ENCODE data around the gene DRGX.

DRGX gene

DNA sequence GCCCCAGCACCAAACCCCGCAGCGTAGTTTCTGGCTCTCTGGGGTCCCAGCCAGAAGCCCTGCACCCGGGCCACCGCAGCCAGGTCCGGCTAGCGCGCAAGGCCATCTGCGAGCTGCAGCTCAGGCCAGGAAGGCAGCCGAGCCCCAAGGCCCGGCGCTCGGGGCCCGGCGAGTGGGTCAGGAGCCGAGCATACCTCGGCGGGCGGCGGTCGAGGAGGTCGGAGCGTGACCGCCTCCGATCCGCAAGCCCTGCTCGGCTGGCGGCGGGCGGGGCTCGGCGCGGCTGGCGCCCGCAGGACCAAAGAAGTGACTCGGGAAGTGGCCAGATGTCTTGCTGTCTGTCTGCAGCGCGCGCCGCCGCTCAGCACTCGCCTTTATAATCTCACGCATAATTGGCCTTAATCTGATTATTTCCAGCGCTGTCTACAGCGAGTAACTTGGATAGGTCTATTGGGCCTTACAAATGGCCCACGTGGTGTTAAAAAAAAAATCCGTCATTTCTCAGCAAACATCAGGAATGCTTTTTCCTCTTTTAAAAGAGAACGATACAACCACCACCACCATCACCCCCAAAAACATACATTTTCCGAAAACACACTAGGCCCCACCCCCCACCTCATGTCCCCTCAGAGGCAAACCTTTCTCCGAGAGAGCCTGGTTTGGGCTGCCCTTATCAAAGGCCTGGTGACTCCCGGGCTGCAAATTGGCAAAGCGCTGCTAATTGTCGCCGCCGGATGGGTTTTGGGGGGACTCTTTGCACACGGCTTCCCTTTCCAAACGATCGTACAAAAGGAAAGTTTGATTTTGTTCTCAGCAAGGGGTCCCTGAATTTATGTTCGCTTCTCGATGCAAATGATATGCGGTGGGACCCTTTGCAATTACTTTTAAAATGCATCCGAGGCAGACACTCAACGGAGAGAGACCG lies at the start of gene DRGX:
TSS of gene DRGX (minus strand) at position 349 of the 925 bp plus-strand sequence. CDS start 649 bp downstream, outside the sequence.
- no peak for DNase-seq (ENCODE audit: low read depth)

DNA sequence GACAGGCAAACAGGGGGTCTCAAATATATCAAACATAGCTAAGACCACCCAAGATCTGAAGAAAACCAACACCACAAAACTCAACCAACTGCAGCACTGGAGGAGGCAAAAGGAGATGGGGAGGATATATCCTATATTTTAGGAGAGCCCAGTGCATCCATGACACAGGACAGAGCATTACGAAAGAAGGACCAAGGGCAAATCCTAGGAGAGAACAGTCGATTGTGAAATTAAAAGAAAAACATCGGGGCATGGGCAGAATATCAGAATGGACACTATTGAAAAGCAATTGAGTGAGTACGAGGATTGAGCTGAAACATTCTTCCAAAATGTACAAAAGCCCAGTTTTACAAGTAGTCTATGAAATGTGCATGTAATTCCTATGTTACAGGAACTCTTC lies 48.5 kb upstream of the DRGX start:
- DNase-seq (ENCODE audit: low read depth), result no peak

DNA sequence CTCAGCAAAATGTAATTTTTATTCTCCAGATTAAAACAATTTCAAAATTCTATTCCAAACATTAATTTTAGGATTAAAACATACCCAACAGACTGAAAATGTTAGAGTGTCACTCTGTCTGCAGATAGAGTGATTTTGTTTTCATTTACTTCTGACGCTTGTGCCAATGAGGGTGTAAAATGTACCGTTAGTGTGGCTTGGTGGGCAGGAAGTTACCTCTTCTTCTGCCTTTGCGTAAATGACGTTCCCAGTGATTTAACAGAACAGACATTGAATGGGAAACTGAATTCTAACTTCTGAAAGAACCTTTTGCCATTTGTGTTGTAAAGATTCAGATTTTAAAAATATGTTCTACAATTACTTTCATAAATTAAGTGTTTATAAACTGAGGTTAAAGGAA lies 47.0 kb upstream of the DRGX start:
- DNase-seq (ENCODE audit: low read depth), result no peak

DNA sequence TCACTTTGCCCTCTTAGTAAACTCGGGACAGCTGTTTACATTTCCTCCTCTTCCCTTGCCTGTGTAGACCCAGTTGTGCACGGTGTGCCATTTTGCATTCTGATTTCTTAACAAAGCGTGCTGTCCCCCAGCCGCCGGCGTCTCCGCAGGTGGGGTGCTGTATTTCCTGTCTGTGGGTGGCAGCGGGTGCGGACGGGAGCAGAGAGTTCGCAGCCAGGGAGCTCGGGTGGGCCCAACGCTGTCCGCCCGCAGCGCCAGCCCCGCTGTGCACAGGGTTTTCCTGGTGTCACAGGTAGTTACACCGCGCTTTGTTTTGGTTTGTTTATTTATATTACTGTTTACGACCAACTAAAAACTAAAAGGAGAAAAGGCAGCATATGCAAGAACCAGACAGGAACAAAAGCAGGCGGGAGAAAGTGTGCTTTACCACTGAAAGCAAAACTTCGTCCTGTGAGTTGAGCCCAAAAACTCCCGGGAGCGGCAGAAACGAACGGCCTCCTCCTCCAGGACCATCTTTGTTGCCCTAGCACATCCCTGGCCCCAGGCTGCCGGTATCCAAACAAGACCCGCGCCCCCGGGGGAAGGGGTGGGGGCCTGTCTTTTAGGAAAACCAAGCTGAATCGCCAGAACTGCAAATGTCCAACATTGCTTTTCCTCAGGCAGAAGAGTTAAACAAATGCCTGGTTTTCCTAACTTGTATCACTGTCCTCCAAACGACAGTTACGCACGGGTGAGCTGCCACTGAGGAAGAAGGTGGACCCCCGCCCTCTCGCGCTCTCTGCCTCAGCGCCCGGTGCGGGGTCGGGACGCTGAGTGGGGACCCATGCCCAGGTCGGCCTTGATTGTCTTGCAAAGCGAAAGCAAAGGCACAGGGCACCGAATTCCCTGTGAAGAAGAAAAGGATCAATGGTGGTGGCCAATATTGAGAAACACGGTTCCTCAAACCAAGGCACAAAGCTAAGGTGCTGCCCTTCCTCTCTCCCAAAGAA lies 45.9 kb upstream of the DRGX start:
- no peak for DNase-seq (ENCODE audit: low read depth)

DNA sequence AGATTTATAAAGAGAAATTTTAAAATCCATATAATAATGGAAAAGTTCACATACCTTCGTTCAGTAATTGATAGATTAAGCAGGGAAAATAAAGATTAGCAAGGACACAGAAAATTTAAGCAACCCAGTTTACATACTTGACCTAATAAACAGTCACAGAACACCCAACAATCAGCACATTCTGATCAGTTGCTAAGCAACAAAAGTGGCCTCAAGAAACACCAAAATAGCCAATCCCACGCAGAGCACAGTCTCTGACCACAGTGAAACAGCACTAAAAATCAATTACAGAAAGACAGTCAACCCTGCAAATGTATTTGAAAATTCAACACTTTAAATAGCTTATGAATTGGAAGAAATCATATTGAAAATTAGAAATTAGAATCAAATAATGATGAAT lies 39.3 kb upstream of the DRGX start:
- no peak for DNase-seq (ENCODE audit: low read depth)

DNA sequence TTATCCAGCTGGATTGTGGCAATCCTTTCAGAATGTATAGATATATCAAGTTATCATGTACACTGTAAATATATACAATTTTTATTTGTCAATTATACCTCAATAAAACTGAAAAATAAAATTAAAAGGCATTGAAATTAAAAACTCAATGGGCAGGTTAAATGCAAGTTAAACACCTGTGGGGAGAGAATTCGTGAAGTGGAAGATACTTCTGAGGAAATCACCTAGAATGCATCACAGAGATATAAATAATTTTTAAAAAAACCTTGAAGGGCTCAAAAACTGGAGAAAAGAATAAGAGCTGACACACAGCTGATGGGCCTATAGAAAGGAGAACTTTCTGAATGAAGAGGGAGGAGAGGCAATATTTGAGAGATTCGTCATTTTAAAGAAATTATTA lies 37.2 kb upstream of the DRGX start:
- no peak for DNase-seq (ENCODE audit: low read depth)

DNA sequence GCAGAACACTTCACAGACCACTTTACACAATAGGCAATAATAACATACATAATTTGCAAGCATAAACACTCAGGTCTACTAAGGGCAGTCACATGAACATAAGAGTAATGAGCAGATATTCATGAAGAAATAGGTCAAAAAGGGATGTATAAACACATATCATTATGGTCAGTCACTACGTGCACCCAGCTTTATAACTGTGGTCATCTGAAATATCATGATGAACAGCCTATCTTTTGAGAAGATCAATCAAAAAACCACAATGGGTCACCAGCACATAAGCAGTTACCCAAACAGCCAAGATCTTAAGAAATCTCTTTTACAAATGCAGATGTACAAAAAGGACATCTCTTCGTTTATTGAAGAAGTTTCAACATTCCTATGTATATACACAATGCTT lies 35.5 kb upstream of the DRGX start:
- DNase-seq (ENCODE audit: low read depth), result no peak

DNA sequence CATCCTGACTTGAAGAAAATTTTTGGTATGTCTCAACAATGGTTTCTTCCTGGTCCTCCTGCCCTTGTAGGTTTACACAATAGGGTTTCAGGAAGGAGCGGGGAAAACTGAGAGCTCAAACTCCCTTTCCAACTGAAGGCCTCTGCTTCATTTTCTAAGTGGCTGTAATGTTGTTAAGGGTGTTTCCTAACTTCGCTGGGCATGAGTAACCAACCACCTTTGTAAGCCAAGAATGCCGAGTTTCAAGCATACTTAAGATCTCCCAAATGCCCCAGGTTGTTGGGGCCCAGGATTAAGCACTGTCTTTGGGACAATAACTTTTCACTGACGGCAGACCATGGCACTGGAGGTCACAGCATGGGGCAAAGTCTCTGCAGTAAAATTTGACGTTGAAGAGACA lies 33.6 kb upstream of the DRGX start:
- no peak for DNase-seq (ENCODE audit: low read depth)

DNA sequence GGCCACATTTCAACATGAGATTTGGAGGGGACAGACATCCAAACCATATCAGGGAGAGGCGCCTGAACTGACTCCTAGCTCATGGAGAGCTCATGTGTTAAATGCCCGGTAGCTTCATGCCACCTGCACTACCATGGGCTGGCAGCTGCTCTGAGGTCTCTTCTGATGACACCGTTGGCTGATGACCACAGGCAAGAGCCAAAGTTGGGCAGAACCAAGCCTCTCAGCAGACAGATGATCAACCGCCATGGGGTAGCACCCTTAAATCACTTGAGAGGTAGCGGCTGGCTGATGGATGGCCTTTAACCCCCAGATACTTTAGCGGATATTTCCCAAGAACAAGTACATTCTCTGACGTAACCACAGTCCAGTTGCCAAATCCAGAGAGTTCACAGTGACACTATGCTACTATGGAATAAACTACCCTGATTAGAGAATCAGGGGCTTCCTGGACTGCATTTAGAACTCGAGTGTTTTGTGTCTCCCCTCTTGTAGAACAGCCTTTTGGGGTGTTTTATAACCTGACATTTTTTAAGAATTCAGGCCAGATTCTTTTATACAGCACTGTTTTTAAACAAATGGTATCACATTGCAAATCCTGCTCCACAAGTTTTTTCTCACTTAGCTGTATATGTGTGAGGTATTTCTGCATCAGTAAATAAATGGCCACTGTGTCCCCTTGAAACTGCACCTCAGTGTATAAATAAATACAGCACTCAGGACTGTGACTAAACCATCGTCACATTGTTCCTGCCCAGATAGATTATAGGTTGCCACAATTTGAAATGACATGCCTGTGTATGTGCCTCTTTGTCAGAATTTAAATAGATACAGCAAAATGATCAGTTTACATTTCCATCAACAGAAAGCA lies 30.8 kb upstream of the DRGX start:
- no peak for DNase-seq (ENCODE audit: low read depth)

DNA sequence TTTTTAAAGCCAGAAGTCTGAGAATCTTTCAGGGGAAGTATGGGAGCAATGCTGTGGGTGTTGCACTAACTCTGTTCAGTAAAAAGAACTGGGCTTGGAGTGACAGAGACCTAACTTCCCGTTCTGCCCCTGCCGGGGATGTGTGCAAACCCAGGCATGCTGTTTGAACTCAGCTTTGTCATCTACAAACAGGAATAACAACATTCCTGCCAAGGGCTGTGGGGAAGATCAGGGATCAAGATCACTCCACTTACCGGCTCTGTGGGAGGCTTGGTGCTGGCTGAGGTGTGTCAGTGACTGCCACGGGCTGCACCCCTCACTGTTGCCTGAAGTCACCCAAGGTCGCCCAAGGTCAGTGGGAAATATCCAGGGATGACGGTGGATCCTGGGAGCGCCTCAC lies 23.1 kb upstream of the DRGX start:
- DNase-seq (ENCODE audit: low read depth), result no peak

DNA sequence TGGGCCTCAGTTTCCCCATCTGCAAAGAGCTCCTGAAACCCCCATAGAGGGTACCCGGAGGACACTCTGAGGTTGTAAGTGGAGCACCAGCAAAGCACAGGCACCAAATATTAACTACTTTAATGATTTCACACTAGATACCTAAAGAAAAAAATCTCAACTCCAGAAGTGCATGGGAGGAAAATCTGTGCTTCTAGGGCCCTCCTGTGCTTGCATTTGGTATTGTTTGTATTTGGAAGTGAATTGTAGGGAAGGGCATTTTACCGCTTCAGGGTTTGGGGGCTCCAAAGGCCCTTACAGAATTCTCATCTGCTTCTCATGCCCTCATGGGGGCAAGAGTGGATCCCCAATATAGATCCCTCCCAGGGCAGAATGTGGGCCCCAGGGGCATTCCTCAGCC lies 22.4 kb upstream of the DRGX start:
- no peak for DNase-seq (ENCODE audit: low read depth)

DNA sequence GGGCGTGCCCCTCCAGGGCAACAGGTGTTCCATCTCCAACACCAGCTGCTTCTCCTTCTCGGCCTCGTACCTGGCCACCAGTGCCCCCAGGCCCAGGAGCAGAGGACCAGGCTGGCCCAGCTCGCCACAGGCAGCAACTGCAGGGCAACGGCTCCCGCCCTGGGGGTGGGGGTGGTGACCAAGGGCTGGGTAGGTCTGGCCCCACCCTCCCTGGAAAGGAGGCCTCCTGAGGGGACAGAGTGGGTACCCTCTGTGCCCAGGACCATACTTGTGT lies 22.1 kb upstream of the DRGX start:
- DNase-seq (ENCODE audit: low read depth), result no peak

DNA sequence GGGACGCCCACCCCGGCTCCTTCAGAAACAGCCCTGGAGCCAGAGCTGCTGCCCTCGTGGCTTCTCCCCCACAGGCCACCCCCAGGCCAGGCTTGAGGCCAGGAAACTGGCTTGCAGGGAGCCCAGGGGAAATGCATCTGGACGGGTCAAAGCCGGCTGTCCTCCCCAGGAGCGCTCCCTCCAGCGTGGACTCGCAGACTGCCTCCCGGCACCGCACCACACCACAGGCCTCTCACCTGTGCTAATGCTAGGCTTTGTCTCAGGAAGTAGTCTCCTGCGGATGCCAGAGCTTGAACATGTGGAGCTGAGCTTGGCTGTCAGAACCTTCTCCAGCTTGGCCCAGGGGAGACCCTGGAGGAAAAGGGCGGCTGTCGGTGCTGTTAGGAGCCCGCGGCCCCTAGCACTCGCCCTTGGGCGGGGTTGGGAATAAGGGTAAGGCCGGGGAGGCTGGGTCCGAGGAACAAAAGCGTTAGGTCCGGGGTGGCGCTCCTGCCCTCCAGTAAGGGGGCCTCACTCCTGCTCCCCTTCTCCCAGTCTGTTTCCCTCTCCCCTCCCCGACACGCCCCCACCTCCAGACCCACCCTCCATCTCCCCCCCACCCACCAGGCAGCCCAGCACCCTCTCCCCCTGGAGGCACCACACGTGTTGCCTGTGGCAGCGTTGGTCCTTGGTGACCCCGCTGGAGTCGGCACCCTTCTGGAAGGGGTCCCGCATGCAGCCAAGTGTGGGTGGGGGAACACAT lies 21.6 kb upstream of the DRGX start:
- DNase-seq (ENCODE audit: low read depth), result no peak

DNA sequence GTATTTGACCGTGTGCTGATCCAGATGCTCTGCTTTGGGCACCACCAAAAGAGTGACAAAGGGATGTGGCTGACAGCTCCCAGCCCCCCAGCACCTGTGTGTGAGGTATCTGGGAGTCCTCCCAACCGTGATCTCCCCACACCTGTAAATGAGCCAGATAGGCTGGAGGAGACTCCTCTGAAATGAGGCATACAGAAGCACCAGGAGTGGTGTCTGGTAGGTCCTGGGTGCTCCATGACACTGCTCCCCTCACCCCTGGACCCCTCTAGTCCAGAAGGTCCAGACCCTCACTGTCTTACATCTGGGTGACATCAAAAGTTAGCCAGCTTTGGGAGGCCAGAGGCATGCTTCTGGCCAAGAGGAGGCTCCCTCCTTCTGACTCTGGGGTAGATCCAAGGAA lies 20.0 kb upstream of the DRGX start:
- no peak for DNase-seq (ENCODE audit: low read depth)

DNA sequence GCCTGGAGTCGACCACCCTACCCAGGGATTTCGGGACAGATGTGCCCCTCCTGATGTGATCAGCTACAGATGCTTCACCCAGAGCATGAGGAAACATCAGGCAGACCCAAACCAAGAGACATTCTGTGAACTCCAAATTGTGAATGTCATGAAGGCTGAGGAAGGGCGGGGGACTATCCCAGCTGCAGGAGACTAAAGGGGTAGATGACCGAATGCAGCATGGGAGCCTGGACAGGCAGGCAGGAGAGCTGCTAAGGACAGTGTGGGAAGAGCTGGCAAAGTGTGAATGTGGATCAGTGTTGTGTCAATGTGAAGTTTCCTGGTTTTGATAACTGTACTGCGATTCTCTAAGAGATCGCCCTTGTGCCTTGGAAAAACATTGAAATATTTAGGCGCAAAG lies 19.2 kb upstream of the DRGX start:
- no peak for DNase-seq (ENCODE audit: low read depth)

DNA sequence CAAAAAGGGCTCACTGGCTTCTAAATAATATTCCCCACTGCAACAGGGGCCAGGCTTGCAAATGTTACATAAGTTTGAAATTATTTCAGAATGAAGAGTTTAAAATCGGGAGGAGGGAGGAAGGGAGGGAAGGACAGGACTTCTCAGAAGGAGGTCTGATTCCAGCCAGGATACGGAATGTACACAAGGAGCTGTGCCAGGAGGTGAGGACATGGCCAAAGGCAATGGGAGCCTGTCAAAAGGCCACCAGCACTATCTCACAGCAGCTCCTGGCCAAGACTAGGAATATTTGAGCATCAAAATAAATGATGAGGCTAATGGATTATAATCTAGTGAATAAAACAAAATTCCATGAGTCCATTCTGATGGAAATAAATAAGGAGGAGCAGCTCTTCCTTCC lies 18.6 kb upstream of the DRGX start:
- no peak for DNase-seq (ENCODE audit: low read depth)

DNA sequence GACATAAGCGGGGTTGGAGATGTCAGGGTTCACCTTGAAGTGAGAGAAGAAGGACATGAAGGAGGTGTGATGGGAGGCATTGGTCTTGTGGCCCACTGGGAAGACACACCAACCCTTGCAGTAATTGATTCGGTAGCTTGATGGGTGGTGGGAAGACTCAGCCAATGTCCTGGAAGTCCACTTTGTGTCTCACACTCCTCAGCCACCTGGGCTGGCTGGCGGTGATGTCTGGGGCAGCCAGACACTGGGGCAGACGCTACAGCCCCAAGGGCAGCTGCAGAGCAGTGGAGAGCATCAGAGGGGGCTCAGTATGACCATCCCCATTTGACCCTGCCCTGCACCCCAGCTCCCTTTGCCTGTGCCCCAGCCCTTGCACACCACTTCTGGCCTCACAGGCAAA lies 16.7 kb upstream of the DRGX start:
- no peak for DNase-seq (ENCODE audit: low read depth)

DNA sequence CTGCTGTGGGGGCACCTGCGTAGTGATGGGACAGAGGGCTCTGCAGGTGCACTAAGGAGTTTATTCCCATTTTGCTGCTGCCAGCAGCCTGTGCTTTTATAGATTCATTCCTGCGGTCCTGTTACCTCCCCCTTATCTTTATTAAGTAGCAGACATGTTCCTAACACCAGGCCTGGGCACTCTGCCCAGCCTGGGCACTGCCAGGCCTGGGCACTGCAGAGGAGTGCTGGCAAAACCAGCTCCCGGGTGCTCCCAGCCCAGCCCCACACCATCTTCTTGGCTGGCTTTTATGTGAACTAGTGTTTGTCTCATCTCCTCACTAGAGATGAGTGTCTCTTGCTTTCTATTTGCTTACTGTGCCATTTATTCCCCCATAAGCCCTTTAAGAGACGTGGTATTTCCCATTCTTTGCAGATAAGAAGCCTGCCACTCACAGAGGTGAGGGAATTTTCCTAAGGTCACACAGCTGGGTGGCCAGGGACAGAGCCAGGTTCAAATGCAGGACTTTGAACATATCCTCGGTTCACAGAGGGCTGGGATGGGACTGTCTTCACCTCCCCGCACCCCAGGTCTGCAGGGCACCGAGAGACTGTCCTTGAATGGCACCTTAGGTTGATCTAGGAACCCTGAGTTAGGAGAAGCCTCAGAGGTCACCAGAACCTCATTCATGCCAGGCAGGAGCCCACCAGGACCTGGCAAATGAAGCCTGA lies 14.6 kb upstream of the DRGX start:
- no peak for DNase-seq (ENCODE audit: low read depth)

DNA sequence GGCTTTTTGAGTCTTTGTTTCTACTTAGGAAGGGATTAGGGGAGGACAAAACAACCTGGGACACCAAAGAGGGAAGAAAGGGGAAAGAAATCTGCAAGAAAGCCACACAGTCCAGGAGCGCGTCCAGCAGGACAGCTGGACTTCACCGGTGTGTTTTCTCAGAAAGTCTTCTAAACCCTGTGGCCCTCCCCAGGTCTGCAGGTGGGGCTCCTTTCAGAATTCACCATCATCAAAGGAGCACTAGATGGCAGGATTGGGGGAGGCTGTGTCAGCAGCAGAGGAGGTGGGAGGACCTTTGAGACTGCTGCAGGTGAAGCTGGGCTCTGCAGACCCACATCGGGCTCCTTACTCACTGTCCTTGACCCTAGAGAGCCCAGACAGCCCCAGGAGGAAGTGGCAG lies 13.9 kb upstream of the DRGX start:
- no peak for DNase-seq (ENCODE audit: low read depth)

DNA sequence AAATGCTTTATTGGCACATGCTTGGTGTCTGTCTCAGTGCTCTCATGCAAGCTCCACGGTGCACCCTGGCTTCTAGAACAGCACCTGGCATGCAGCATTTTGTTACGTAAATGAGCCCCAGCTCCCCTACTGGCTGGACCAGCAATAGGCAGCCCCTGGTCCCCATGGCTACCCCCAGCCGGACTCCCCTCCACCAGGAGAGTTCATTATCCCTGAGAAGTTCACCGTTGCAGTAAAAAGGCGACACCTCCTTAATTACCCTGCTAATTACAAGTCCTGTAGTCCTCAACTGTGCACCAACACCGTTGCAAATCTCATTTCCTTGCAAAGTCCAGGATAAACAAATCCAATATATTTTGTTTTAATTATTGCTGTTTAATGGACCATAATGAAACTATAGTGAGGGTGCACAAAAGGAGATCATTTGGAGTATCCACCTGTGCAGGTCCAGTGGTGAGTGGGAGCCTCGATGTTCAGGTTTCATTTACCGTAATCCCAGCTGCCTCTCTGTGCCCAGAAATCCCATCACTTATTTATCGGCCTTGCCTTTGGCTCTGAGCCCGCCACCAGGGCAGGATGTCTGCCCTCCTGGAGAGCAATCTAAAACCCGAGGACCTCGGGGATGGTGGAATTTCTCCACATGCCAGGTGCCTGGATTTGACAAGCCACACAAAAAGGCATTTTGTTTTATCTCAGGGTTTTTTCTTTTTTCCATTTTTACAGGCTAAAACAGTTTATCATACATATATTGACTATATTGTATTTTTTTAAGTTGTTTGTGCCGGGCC lies 12.8 kb upstream of the DRGX start:
- DNase-seq (ENCODE audit: low read depth), result no peak
